HEK293 (cell line): ENCODE results near the gene ENC1.

Experiments used
- CTCF ChIP-seq: fragments of 450-650 bp; formaldehyde crosslinking; IDR thresholded peaks from 2 replicates; pipeline ENCODE4 v1.5.1; 2016; ENCODE audit warnings: missing biosample characterization, missing genetic modification characterization
- IKZF3 ChIP-seq: fragments of 450-650 bp; IDR thresholded peaks from 2 replicates; pipeline ENCODE4 v1.5.0; 2018; ENCODE audit warnings: missing biosample characterization, mild to moderate bottlenecking, missing genetic modification characterization, moderate library complexity
- YY1 ChIP-seq: fragments of 450-650 bp; formaldehyde crosslinking; IDR thresholded peaks from 2 replicates; pipeline ENCODE4 v1.5.1; 2018; ENCODE audit warnings: missing biosample characterization, missing genetic modification characterization
- ZBTB7A ChIP-seq: fragments of 450-650 bp; formaldehyde crosslinking; IDR thresholded peaks from 2 replicates; pipeline ENCODE4 v1.5.1; 2016; ENCODE audit warnings: low read depth, missing biosample characterization, missing genetic modification characterization
- ZNF140 ChIP-seq: fragments of 450-650 bp; formaldehyde crosslinking; IDR thresholded peaks from 2 replicates; pipeline ENCODE4 v1.5.1; 2016; ENCODE audit warnings: missing biosample characterization, missing genetic modification characterization
- ZNF423 ChIP-seq: fragments of 450-650 bp; formaldehyde crosslinking; IDR thresholded peaks from 2 replicates; pipeline ENCODE4 v1.5.1; 2016; ENCODE audit warnings: missing biosample characterization, missing genetic modification characterization
- ZNF449 ChIP-seq: fragments of 450-650 bp; formaldehyde crosslinking; IDR thresholded peaks from 2 replicates; pipeline ENCODE4 v1.5.1; 2017; ENCODE audit warnings: missing biosample characterization, mild to moderate bottlenecking, missing genetic modification characterization, moderate library complexity
- ZNF561 ChIP-seq: fragments of 450-650 bp; IDR thresholded peaks from 2 replicates; pipeline ENCODE4 v1.5.1; 2018; ENCODE audit warnings: missing biosample characterization, missing genetic modification characterization, borderline replicate concordance
- ZNF580 ChIP-seq: fragments of 450-650 bp; formaldehyde crosslinking; IDR thresholded peaks from 2 replicates; pipeline ENCODE4 v1.5.1; 2016; ENCODE audit warnings: missing biosample characterization, missing genetic modification characterization
- ZNF629 ChIP-seq: fragments of 450-650 bp; formaldehyde crosslinking; IDR thresholded peaks from 2 replicates; pipeline ENCODE4 v1.5.1; 2017; ENCODE audit warnings: missing biosample characterization, missing genetic modification characterization

DNA sequence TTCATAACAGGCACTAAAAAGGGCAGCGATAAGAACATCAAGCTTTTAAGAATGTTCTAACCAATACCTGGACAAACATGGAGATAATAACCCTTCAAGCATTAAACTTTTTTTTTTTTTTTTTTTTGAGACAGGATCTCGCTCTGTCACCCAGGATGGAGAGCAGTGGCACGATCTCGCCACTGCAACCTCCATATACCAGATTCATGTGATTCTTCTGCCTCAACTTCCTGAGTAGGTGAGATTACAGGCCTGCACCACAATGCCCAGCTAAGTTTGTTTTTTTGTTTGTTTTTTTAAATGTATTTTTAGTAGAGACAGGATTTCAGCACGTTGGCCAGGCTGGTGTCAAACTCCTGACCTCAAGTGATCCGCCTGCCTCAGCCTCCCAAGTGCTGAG is 14.7 kb upstream of the ENC1 start:
- TF ChIP-seq IKZF3 (tag by site-specific recombination) (no peak), ZNF629 (no peak), ZNF423 (tag by site-specific recombination) (no peak), YY1 (no peak), ZNF561 (no peak), ZNF580 (tag by site-specific recombination) (no peak), ZNF449 (tag by site-specific recombination) (no peak), CTCF (no peak), ZNF140 (no peak), ZBTB7A (tag by site-specific recombination) (no peak)
